SK-N-SH (cell line): ENCODE measurements around the gene CEP78.

Experiments
- CTCF ChIP-seq: fragments of 200-600 bp; sonication (generic); IDR thresholded peaks from 2 replicates; pipeline ENCODE4 v1.6.1; 2017; ENCODE audit warnings: antibody characterized with exemption, mild to moderate bottlenecking, moderate library complexity
- ELF1 ChIP-seq: IDR thresholded peaks from 2 replicates; pipeline ENCODE4 v1.4.0; 2012
- EP300 ChIP-seq, 2 experiments: IDR thresholded peaks; 2 replicates each; pipeline versions ENCODE4 v1.4.0 to v1.6.1; 2012; ENCODE audit warnings: borderline replicate concordance in 1 of 2, low read depth in 1 of 2, low read length in 1 of 2
- FOXJ3 ChIP-seq: sonication (generic); formaldehyde crosslinking; IDR thresholded peaks from 2 replicates; pipeline ENCODE4 v1.5.1; 2020; ENCODE audit warnings: mild to moderate bottlenecking, missing genetic modification reagents
- GABPA ChIP-seq: IDR thresholded peaks from 2 replicates; pipeline ENCODE4 v1.4.0; 2012; ENCODE audit warnings: low read depth, mild to moderate bottlenecking
- GATA2 ChIP-seq: sonication (generic); formaldehyde crosslinking; IDR thresholded peaks from 2 replicates; pipeline ENCODE4 v1.5.0; 2020; ENCODE audit warnings: mild to moderate bottlenecking, missing genetic modification reagents
- NFIC ChIP-seq: IDR thresholded peaks from 2 replicates; pipeline ENCODE4 v1.4.0; 2012; ENCODE audit warnings: borderline replicate concordance
- RFX5 ChIP-seq: IDR thresholded peaks from 2 replicates; pipeline ENCODE4 v1.6.1; 2012; ENCODE audit warnings: mild to moderate bottlenecking, improper control_type of control experiment, low read length
- RXRA ChIP-seq: IDR thresholded peaks from 2 replicates; pipeline ENCODE4 v1.4.0; 2012; ENCODE audit warnings: low read depth, mild to moderate bottlenecking, borderline replicate concordance
- USF2 ChIP-seq: fragments of 150-350 bp; IDR thresholded peaks from 2 replicates; pipeline ENCODE4 v1.6.1; 2017; ENCODE audit warnings: antibody characterized with exemption, low read length, low read depth, borderline replicate concordance
- TF ChIP-seq, protein P1 (sequence below): IDR thresholded peaks from 2 replicates; pipeline ENCODE4 v1.4.0; 2012; ENCODE audit warnings: low read depth, borderline replicate concordance

- TF ChIP-seq RFX5 (no peak), ELF1 (no peak), CTCF (no peak), USF2 (no peak), NFIC (no peak), RXRA (no peak), EP300 (IDR thresholded peaks at IDR 0.05; ENCODE audit: borderline replicate concordance in 1 of 2, low read depth in 1 of 2, low read length in 1 of 2) (no peak), GABPA (no peak), FOXJ3 (CRISPR knock-in tag) (no peak), GATA2 (CRISPR knock-in tag) (no peak)
- TF ChIP-seq, protein P1, sequence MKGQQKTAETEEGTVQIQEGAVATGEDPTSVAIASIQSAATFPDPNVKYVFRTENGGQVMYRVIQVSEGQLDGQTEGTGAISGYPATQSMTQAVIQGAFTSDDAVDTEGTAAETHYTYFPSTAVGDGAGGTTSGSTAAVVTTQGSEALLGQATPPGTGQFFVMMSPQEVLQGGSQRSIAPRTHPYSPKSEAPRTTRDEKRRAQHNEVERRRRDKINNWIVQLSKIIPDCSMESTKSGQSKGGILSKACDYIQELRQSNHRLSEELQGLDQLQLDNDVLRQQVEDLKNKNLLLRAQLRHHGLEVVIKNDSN, result no peak
Measured at GRCh38 chr9:78239506-78239905, 3.6 kb downstream of the CEP78 start.
